Smooth muscle cell (in vitro differentiated cells): ENCODE measurements around the gene CD300E. TPM values are rescaled to one million over a fixed set of nuclear protein-coding genes. Genes with fewer than 3 reads are reported as not detected.

Source experiments
- DNase-seq: peaks from one replicate; lab custom pipeline; 2025; ENCODE audit not compliant: unreplicated experiment; lab: John Stamatoyannopoulos, UW
- H2AFZ ChIP-seq: fragments of 200-600 bp; sonication (generic); 2 replicates; pipeline ENCODE4 v1.6.0; 2016; ENCODE audit warnings: antibody characterized with exemption, low read depth, mild to moderate bottlenecking
- H3F3A ChIP-seq: fragments of 200-600 bp; sonication (generic); 2 replicates; pipeline ENCODE4 v1.6.0; 2017; ENCODE audit warnings: antibody characterized with exemption, low read depth
- H3K27ac ChIP-seq: fragments of 200-600 bp; sonication (generic); 2 replicates; pipeline ENCODE4 v1.5.1; 2016; ENCODE audit warnings: low read depth, mild to moderate bottlenecking
- H3K27me3 ChIP-seq: fragments of 200-600 bp; sonication (generic); 2 replicates; pipeline ENCODE4 v1.6.1; 2016; ENCODE audit warnings: low read depth, mild to moderate bottlenecking
- H3K36me3 ChIP-seq: fragments of 200-600 bp; sonication (generic); 2 replicates; pipeline ENCODE4 v1.5.1; 2016; ENCODE audit warnings: low read depth
- H3K4me1 ChIP-seq: fragments of 200-600 bp; sonication (generic); 2 replicates; pipeline ENCODE4 v1.5.1; 2016; ENCODE audit warnings: low read depth
- H3K4me2 ChIP-seq: fragments of 200-600 bp; sonication (generic); 2 replicates; pipeline ENCODE4 v1.6.0; 2016; ENCODE audit warnings: mild to moderate bottlenecking
- H3K4me3 ChIP-seq: fragments of 200-600 bp; sonication (generic); 2 replicates; pipeline ENCODE4 v1.5.1; 2016; ENCODE audit warnings: mild to moderate bottlenecking
- H3K79me2 ChIP-seq: fragments of 200-600 bp; sonication (generic); 2 replicates; pipeline ENCODE4 v1.6.0; 2016; ENCODE audit warnings: low read depth, mild to moderate bottlenecking
- H3K9ac ChIP-seq: fragments of 200-600 bp; sonication (generic); 2 replicates; pipeline ENCODE4 v1.6.0; 2016; ENCODE audit warnings: low read depth
- H3K9me3 ChIP-seq: fragments of 200-600 bp; sonication (generic); replicated peaks from 2 replicates; pipeline ENCODE4 v1.5.1; 2016; ENCODE audit warnings: low read depth
- H4K20me1 ChIP-seq: fragments of 200-600 bp; sonication (generic); 2 replicates; pipeline ENCODE4 v1.6.0; 2016; ENCODE audit warnings: low read depth
- CTCF ChIP-seq: fragments of 200-600 bp; sonication (generic); IDR thresholded peaks from 2 replicates; pipeline ENCODE4 v1.5.1; 2017; ENCODE audit warnings: borderline replicate concordance, mild to moderate bottlenecking, antibody characterized with exemption; ENCODE audit not compliant: insufficient read depth, poor library complexity, severe bottlenecking
- WGBS: methylation state at CpG from one replicate; pipeline ENCODE4 v1.1.7; 2016; ENCODE audit warnings: low lambda C conversion rate; 5-methylcytosine and 5-hydroxymethylcytosine counted together
- polyA plus RNA-seq: library from polyadenylated mRNA; unstranded; fragments of >200 nt; fragmentation: Nextera tagmentation; extraction: Ambion mirVana; gene quantifications from 2 replicates; pipeline ENCODE4 v1.2.1, GENCODE V29; 2016
- total RNA-seq: library from RNA; depleted of rRNA; stranded (reverse); fragments of >200 nt; gene quantifications from 2 replicates; pipeline ENCODE4 v1.2.3, GENCODE V29; 2014

Gene CD300E
- total and polyA plus RNA-seq, 2 experiments from 2014 or later: not detected

- Histone ChIP-seq H3K4me1 (peaks cover 6% of the 10 kb centered on the region), H3K36me3 (no peaks in the 10 kb centered on the region), H3K9ac (no peak overlapping the region), H3F3A (peaks cover 10% of the 10 kb centered on the region), H3K4me2 (peak overlapping the region; percentile 49), H3K9me3 (no peaks in the 10 kb centered on the region), H3K27me3 (peaks cover 3% of the 10 kb centered on the region), H4K20me1 (no peaks in the 10 kb centered on the region), H3K27ac (no peak overlapping the region), H3K79me2 (no peaks in the 10 kb centered on the region), H2AFZ (peak overlapping the region; percentile 29), H3K4me3 (no peak overlapping the region)
- peak; percentile 55 for TF ChIP-seq CTCF
- DNase-seq: no peak
- 26% methylated on average over 9 of the region's 9 CpGs for WGBS
These were observed 57.3 kb downstream of the CD300E start for GRCh38 chr17:74566132-74566753.

- Histone ChIP-seq H3F3A (peaks cover 5% of the 10 kb centered on the region), H3K9ac (no peak overlapping the region), H3K9me3 (no peaks in the 10 kb centered on the region), H3K79me2 (no peaks in the 10 kb centered on the region), H3K36me3 (no peaks in the 10 kb centered on the region), H3K27ac (no peak overlapping the region), H4K20me1 (no peaks in the 10 kb centered on the region), H3K4me1 (peaks cover 3% of the 10 kb centered on the region), H3K4me2 (no peak overlapping the region), H3K4me3 (no peak overlapping the region), H2AFZ (no peak overlapping the region), H3K27me3 (peaks cover 3% of the 10 kb centered on the region)
- no peak for TF ChIP-seq CTCF
- 76% methylated on average over 5 of the region's 5 CpGs for WGBS
- no peak for DNase-seq
These were observed 58.4 kb downstream of the CD300E start for GRCh38 chr17:74565126-74565525.

GRCh38 chr17:74563358-74563757, 60.2 kb downstream of the CD300E start:
- Histone ChIP-seq H3K4me2 (no peak overlapping the region), H3F3A (no peaks in the 10 kb centered on the region), H2AFZ (no peak overlapping the region), H3K9me3 (no peaks in the 10 kb centered on the region), H4K20me1 (no peaks in the 10 kb centered on the region), H3K79me2 (no peaks in the 10 kb centered on the region), H3K9ac (no peak overlapping the region), H3K36me3 (no peaks in the 10 kb centered on the region), H3K27ac (no peak overlapping the region), H3K27me3 (peaks cover 3% of the 10 kb centered on the region), H3K4me3 (no peak overlapping the region), H3K4me1 (no peaks in the 10 kb centered on the region)
- WGBS: 100% methylated on average over 1 of the region's 1 CpG
- DNase-seq: no peak
- no peak for TF ChIP-seq CTCF

- TF ChIP-seq CTCF: no peak
- Histone ChIP-seq H3K9me3 (no peaks in the 10 kb centered on the region), H3K4me3 (no peak overlapping the region), H4K20me1 (no peaks in the 10 kb centered on the region), H3F3A (no peaks in the 10 kb centered on the region), H3K79me2 (no peaks in the 10 kb centered on the region), H3K4me1 (no peaks in the 10 kb centered on the region), H3K36me3 (no peaks in the 10 kb centered on the region), H2AFZ (no peak overlapping the region), H3K9ac (no peak overlapping the region), H3K4me2 (no peak overlapping the region), H3K27ac (no peak overlapping the region), H3K27me3 (peaks cover 3% of the 10 kb centered on the region)
- DNase-seq: no peak
- WGBS: 92% methylated on average over 3 of the region's 3 CpGs
These were observed 62.0 kb downstream of the CD300E start for GRCh38 chr17:74561586-74561985.
